Hepatocyte (in vitro differentiated cells): ENCODE data around the gene NLRP12. TPM values are rescaled to one million over a fixed set of nuclear protein-coding genes. Genes with fewer than 3 reads are reported as not detected.
"Not testable (repeated sequence)": the region's sequence is repeated elsewhere in the genome, so short reads cannot be mapped to it uniquely, and the experiment has no call there.

ENCODE experiments used
- DNase-seq: peaks from one replicate; pipeline ENCODE4 v3.0.0-alpha.2; 2016; ENCODE audit warnings: low spot score
- H2AFZ ChIP-seq: fragments of 200-600 bp; sonication (generic); 2 replicates; pipeline ENCODE4 v1.6.0; 2016; ENCODE audit warnings: antibody characterized with exemption, mild to moderate bottlenecking
- H3K27ac ChIP-seq: fragments of 200-600 bp; sonication (generic); 2 replicates; pipeline ENCODE4 v1.5.1; 2016; ENCODE audit warnings: mild to moderate bottlenecking
- H3K27me3 ChIP-seq: fragments of 200-600 bp; sonication (generic); 2 replicates; pipeline ENCODE4 v1.6.1; 2016
- H3K36me3 ChIP-seq: fragments of 200-600 bp; sonication (generic); replicated peaks from 2 replicates; pipeline ENCODE4 v1.5.1; 2016; ENCODE audit warnings: low read depth; ENCODE audit not compliant: insufficient read depth
- H3K4me1 ChIP-seq: fragments of 200-600 bp; sonication (generic); 2 replicates; pipeline ENCODE4 v1.5.1; 2016; ENCODE audit warnings: mild to moderate bottlenecking, moderate library complexity; ENCODE audit not compliant: insufficient read depth
- H3K4me2 ChIP-seq: fragments of 200-600 bp; sonication (generic); 2 replicates; pipeline ENCODE4 v1.6.0; 2016
- H3K4me3 ChIP-seq: fragments of 200-600 bp; sonication (generic); 2 replicates; pipeline ENCODE4 v1.5.1; 2016; ENCODE audit warnings: mild to moderate bottlenecking
- H3K79me2 ChIP-seq: fragments of 200-600 bp; sonication (generic); 2 replicates; pipeline ENCODE4 v1.6.0; 2017; ENCODE audit warnings: mild to moderate bottlenecking
- H3K9me2 ChIP-seq: fragments of 200-600 bp; sonication (generic); replicated peaks from 2 replicates; pipeline ENCODE4 v1.6.0; 2017; ENCODE audit warnings: mild to moderate bottlenecking; ENCODE audit not compliant: insufficient read depth
- H3K9me3 ChIP-seq: fragments of 200-600 bp; sonication (generic); 2 replicates; pipeline ENCODE4 v1.5.1; 2016; ENCODE audit warnings: low read depth, mild to moderate bottlenecking
- H4K20me1 ChIP-seq: fragments of 200-600 bp; sonication (generic); 2 replicates; pipeline ENCODE4 v1.6.0; 2016; ENCODE audit warnings: mild to moderate bottlenecking; ENCODE audit not compliant: insufficient read depth, poor library complexity, severe bottlenecking
- CTCF ChIP-seq: fragments of 200-600 bp; sonication (generic); IDR thresholded peaks from 2 replicates; pipeline ENCODE4 v1.5.1; 2016; ENCODE audit warnings: antibody characterized with exemption, mild to moderate bottlenecking; ENCODE audit not compliant: poor library complexity
- EZH2 ChIP-seq: fragments of 200-600 bp; sonication (generic); IDR thresholded peaks from 2 replicates; pipeline ENCODE4 v1.6.1; 2016; ENCODE audit warnings: antibody characterized with exemption, mild to moderate bottlenecking, borderline replicate concordance
- EZH2phosphoT487 ChIP-seq: fragments of 200-600 bp; sonication (generic); IDR thresholded peaks from one replicate; pipeline ENCODE4 v1.6.1; 2018; ENCODE audit warnings: antibody characterized with exemption, mild to moderate bottlenecking, low read depth, moderate library complexity; ENCODE audit not compliant: unreplicated experiment, severe bottlenecking
- WGBS: methylation state at CpG from one replicate; pipeline ENCODE4 v1.1.6; 2016; ENCODE audit warnings: low lambda C conversion rate; ENCODE audit errors: missing lambda C conversion rate; 5-methylcytosine and 5-hydroxymethylcytosine counted together
- polyA plus RNA-seq: library from polyadenylated mRNA; unstranded; fragments of >200 nt; fragmentation: Nextera tagmentation; extraction: Ambion mirVana; gene quantifications from 2 replicates; pipeline ENCODE4 v1.2.1, GENCODE V29; 2016
- total RNA-seq: library from RNA; depleted of rRNA; stranded (reverse); fragments of >200 nt; gene quantifications from 2 replicates; pipeline ENCODE4 v1.2.3, GENCODE V29; 2014

The NLRP12 gene
- total and polyA plus RNA-seq, 2 experiments from 2014 or later = not detected

- Histone ChIP-seq H4K20me1 (no peaks in the 10 kb centered on the region), H3K4me2 (no peak overlapping the region), H2AFZ (no peak overlapping the region), H3K4me3 (no peak overlapping the region), H3K27me3 (no peaks in the 10 kb centered on the region), H3K9me3 (no peaks in the 10 kb centered on the region), H3K27ac (no peak overlapping the region), H3K4me1 (no peaks in the 10 kb centered on the region), H3K9me2 (no peaks in the 10 kb centered on the region), H3K79me2 (no peaks in the 10 kb centered on the region), H3K36me3 (no peaks in the 10 kb centered on the region)
- TF ChIP-seq EZH2phosphoT487 = no peak
- 83% methylated on average over 12 of the region's 15 CpGs for WGBS
- DNase-seq = no peak
Observed at GRCh38 chr19:53787266-53787665, 36.8 kb downstream of the NLRP12 start.

GRCh38 chr19:53786744-53787143, 37.4 kb downstream of the NLRP12 start:
- Histone ChIP-seq H2AFZ (no peak overlapping the region), H3K79me2 (no peaks in the 10 kb centered on the region), H3K27ac (no peak overlapping the region), H3K4me1 (no peaks in the 10 kb centered on the region), H3K9me2 (no peaks in the 10 kb centered on the region), H3K36me3 (no peaks in the 10 kb centered on the region), H3K4me3 (no peak overlapping the region), H3K9me3 (no peaks in the 10 kb centered on the region), H3K4me2 (no peak overlapping the region), H4K20me1 (no peaks in the 10 kb centered on the region), H3K27me3 (no peaks in the 10 kb centered on the region)
- TF ChIP-seq EZH2 = no peak
- no peak for TF ChIP-seq EZH2phosphoT487
- no peak for TF ChIP-seq CTCF
- no peak for DNase-seq
- 89% methylated on average over 7 of the region's 7 CpGs for WGBS

GRCh38 chr19:53785196-53785889, 38.8 kb downstream of the NLRP12 start:
- Histone ChIP-seq H3K36me3 (no peaks in the 10 kb centered on the region), H4K20me1 (no peaks in the 10 kb centered on the region), H3K9me2 (no peaks in the 10 kb centered on the region), H3K27ac (no peak overlapping the region), H3K4me2 (peak overlapping the region; percentile 27), H2AFZ (peak overlapping the region; percentile 7), H3K9me3 (no peaks in the 10 kb centered on the region), H3K27me3 (no peaks in the 10 kb centered on the region), H3K4me1 (no peaks in the 10 kb centered on the region), H3K79me2 (no peaks in the 10 kb centered on the region), H3K4me3 (no peak overlapping the region)
- DNase-seq = no peak
- no peak for TF ChIP-seq EZH2phosphoT487
- no peak for TF ChIP-seq EZH2
- no peak for TF ChIP-seq CTCF
- WGBS = 41% methylated on average over 11 of the region's 11 CpGs

GRCh38 chr19:53782698-53783097, 41.4 kb downstream of the NLRP12 start:
- Histone ChIP-seq H3K4me2 (no peak overlapping the region), H4K20me1 (no peaks in the 10 kb centered on the region), H3K4me1 (no peaks in the 10 kb centered on the region), H3K27ac (no peak overlapping the region), H3K9me2 (no peaks in the 10 kb centered on the region), H3K36me3 (no peaks in the 10 kb centered on the region), H3K27me3 (no peaks in the 10 kb centered on the region), H3K79me2 (no peaks in the 10 kb centered on the region), H3K4me3 (no peak overlapping the region), H2AFZ (no peak overlapping the region), H3K9me3 (no peaks in the 10 kb centered on the region)
- no peak for TF ChIP-seq EZH2
- TF ChIP-seq EZH2phosphoT487 = no peak
- TF ChIP-seq CTCF = no peak
- WGBS = 75% methylated on average over 4 of the region's 4 CpGs
- DNase-seq = no peak

GRCh38 chr19:53781332-53781731, 42.8 kb downstream of the NLRP12 start:
- not testable (repeated sequence) for H3K27me3 ChIP-seq, H3K9me2 ChIP-seq, H3K36me3 ChIP-seq, H3K79me2 ChIP-seq, H2AFZ ChIP-seq, DNase-seq, H3K4me2 ChIP-seq, H3K27ac ChIP-seq, H4K20me1 ChIP-seq, H3K4me3 ChIP-seq, H3K4me1 ChIP-seq, H3K9me3 ChIP-seq
- 75% methylated on average over 8 of the region's 8 CpGs for WGBS
